ENCODE measurements around the gene NUP210. TPM values are rescaled to one million over a fixed set of nuclear protein-coding genes. Genes with fewer than 3 reads are reported as not detected.

NUP210 gene
- total and polyA plus RNA-seq, 3 donors from 2014 or later, result 26.2 to 44.0 (median 37.4) TPM

DNA sequence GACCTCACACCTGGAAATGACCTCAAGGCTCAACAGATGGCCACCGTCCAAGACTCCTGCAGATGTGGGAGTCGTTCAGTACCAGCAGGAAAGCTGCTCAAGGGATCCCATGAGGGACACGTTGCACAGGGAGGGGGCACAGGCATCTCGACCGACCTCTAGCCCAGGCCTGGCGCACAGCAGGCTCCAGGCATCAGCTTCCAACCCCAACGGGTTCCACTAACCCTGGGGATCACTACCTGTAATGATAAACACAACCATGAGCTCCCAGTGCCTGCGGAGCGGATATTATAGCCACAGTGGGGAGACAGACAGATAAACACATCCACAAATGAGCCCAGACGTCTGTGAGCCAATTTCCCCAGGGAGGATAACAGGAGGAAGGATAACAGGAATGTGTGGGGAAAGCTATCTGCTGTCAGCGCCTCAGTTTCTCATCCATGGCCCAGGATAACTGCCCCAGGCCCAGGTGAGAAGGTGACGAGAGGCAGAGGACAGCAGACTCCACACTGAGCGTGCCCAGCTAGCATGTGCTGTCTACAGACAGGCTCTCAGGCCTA lies 19.9 kb downstream of the NUP210 start:
- no peaks in the 10 kb centered on the region for H3K9me3 ChIP-seq
- H3K4me1 ChIP-seq, result no peaks in the 10 kb centered on the region
- 81 to 86% methylated on average over 6 to 13 of the region's 13 CpGs for WGBS, 2 donors
- H3K36me3 ChIP-seq (ENCODE audit: low read depth, missing control alignments), result no peaks in the 10 kb centered on the region
- H3K27ac ChIP-seq, result no peak overlapping the region
- no peak for DNase-seq
- no peaks in the 10 kb centered on the region for H3K27me3 ChIP-seq
- intact Hi-C loops (cut with DNase I; ENCODE audit: low total_unique reads), result no loop called here
- no peak for TF ChIP-seq POLR2A (IDR thresholded peaks at IDR 0.05)
- TF ChIP-seq, protein P1, sequence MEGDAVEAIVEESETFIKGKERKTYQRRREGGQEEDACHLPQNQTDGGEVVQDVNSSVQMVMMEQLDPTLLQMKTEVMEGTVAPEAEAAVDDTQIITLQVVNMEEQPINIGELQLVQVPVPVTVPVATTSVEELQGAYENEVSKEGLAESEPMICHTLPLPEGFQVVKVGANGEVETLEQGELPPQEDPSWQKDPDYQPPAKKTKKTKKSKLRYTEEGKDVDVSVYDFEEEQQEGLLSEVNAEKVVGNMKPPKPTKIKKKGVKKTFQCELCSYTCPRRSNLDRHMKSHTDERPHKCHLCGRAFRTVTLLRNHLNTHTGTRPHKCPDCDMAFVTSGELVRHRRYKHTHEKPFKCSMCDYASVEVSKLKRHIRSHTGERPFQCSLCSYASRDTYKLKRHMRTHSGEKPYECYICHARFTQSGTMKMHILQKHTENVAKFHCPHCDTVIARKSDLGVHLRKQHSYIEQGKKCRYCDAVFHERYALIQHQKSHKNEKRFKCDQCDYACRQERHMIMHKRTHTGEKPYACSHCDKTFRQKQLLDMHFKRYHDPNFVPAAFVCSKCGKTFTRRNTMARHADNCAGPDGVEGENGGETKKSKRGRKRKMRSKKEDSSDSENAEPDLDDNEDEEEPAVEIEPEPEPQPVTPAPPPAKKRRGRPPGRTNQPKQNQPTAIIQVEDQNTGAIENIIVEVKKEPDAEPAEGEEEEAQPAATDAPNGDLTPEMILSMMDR (IDR thresholded peaks at IDR 0.05), result no peak
- no peak overlapping the region for H3K4me3 ChIP-seq

DNA sequence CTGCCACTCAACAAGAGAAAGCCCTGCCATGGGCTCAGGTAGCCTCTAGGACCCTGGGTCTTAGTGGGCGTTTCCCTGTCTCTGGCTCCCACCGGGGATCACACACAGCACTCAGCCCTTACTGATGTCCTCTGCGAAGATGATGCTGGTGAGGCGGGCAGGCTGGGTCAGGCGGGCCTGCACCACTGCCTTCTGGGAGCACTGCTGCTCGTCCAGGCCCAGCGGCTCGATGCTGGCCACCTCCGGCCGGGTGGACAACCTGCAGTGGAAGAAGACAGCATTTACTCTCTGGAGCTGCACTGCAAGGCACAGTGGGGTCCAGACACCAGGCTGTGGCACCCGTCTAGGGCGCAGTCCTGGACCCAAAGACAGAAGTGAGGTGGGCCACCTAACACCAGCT lies 20.5 kb downstream of the NUP210 start:
- Histone ChIP-seq H3K4me1 (no peaks in the 10 kb centered on the region), H3K27ac (no peak overlapping the region), H3K9me3 (no peaks in the 10 kb centered on the region), H3K4me3 (no peak overlapping the region), H3K36me3 (ENCODE audit: low read depth, missing control alignments) (no peaks in the 10 kb centered on the region), H3K27me3 (no peaks in the 10 kb centered on the region)
- 92% methylated on average over 12 of the region's 12 CpGs; no CpG with 5 or more reads in 1 of the 2 donors for WGBS, 2 donors
- TF ChIP-seq, protein P1 (IDR thresholded peaks at IDR 0.05), result no peak
- no peak for TF ChIP-seq POLR2A (IDR thresholded peaks at IDR 0.05)
- intact Hi-C loops (cut with DNase I; ENCODE audit: low total_unique reads), result no loop called here
- DNase-seq, result no peak

DNA sequence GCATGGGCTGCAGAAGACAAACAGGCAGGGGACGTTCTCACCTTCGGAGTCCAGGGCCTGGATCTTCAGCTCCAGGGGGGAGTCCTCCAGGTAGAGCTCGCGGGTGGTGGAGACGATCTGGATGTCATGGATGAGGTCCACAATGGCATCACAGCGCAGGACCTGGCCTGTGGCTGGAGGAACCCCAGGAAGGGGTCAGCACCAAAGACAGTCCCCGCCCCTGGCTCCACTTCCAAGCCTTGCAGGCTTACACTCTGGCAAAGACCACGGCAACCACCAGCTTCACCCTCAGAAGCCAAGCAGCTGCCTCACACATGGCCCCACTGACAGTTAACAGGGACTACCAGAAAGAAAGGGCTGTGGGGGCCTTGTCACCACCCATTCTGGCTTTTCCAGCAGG lies 22.8 kb downstream of the NUP210 start:
- TF ChIP-seq, protein P1 (IDR thresholded peaks at IDR 0.05), result no peak
- no peak for TF ChIP-seq POLR2A (IDR thresholded peaks at IDR 0.05)
- H3K27ac ChIP-seq, result no peak overlapping the region
- DNase-seq, result no peak
- H3K27me3 ChIP-seq, result no peaks in the 10 kb centered on the region
- no peaks in the 10 kb centered on the region for H3K9me3 ChIP-seq
- H3K4me3 ChIP-seq, result no peak overlapping the region
- WGBS, 2 donors, result 95% methylated on average over 8 of the region's 8 CpGs; no CpG with 5 or more reads in 1 of the 2 donors
- no peaks in the 10 kb centered on the region for H3K4me1 ChIP-seq
- intact Hi-C loops (cut with DNase I; ENCODE audit: low total_unique reads), result no loop called here
- H3K36me3 ChIP-seq (ENCODE audit: low read depth, missing control alignments), result no peaks in the 10 kb centered on the region

DNA sequence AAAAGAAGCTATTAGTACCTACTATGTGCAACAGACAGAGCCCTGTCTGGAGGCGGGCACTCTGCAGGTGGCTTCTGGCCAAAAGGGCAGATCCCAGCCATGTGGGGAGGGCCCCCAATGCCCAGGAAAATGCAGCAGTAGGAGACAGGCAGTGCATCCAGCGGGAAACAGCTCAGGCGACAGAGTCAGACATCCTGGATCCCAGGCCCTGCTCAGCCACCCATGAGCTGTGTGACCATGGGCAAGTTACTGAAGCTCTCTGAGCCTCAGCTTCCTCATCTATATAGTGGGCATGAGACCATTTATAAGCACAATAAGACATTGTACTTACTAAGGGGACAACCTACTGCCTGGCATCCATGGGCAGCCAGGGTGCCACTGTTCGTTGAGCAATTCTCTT lies 25.8 kb downstream of the NUP210 start:
- Histone ChIP-seq H3K36me3 (ENCODE audit: low read depth, missing control alignments) (no peaks in the 10 kb centered on the region), H3K4me1 (no peaks in the 10 kb centered on the region), H3K27ac (no peak overlapping the region), H3K9me3 (no peaks in the 10 kb centered on the region), H3K27me3 (no peaks in the 10 kb centered on the region), H3K4me3 (no peak overlapping the region)
- intact Hi-C loops (cut with DNase I; ENCODE audit: low total_unique reads), result no loop called here
- no peak for DNase-seq
- WGBS, 2 donors, result 71 to 92% methylated on average over 4 of the region's 4 CpGs
- no peak for TF ChIP-seq POLR2A (IDR thresholded peaks at IDR 0.05)
- TF ChIP-seq, protein P1 (IDR thresholded peaks at IDR 0.05), result no peak

All from testis (tissue), 3 donors.